Fibroblast of lung (primary cell): Measurements from ENCODE around the gene MEGF6. TPM values are rescaled to one million over a fixed set of nuclear protein-coding genes. Genes with fewer than 3 reads are reported as not detected.
A peak's percentile ranks its signal among the peaks of the same experiment; 100 is the strongest.

Experiments
- DNase-seq, 2 donors: peaks; one replicate each; pipeline versions ENCODE4 v3.0.0 to v3.0.0-alpha.2; 2010; ENCODE audit warnings: low read depth in 2 of 2
- H2AFZ ChIP-seq: 2 replicates; pipeline ENCODE4 v1.5.1; 2012; ENCODE audit warnings: low read length, control low read depth, inconsistent platforms
- H3K27ac ChIP-seq: 2 replicates; pipeline ENCODE4 v1.5.1; 2011; ENCODE audit warnings: low read length, control low read depth; ENCODE audit not compliant: insufficient read depth
- H3K27me3 ChIP-seq: 2 replicates; pipeline ENCODE4 v1.5.1; 2011; ENCODE audit warnings: mild to moderate bottlenecking, low read length; ENCODE audit not compliant: control insufficient read depth, insufficient read depth
- H3K36me3 ChIP-seq: 2 replicates; pipeline ENCODE4 v1.5.1; 2011; ENCODE audit warnings: low read length; ENCODE audit not compliant: control insufficient read depth, insufficient read depth
- H3K4me1 ChIP-seq: 2 replicates; pipeline ENCODE4 v1.5.1; 2011; ENCODE audit warnings: low read length; ENCODE audit not compliant: control insufficient read depth, insufficient read depth; ENCODE audit errors: extremely low read depth
- H3K4me2 ChIP-seq: 2 replicates; pipeline ENCODE4 v1.5.1; 2011; ENCODE audit warnings: low read length, control low read depth; ENCODE audit not compliant: insufficient read depth; ENCODE audit errors: extremely low read depth
- H3K4me3 ChIP-seq, 4 experiments: fragments of 200-600 bp in 1 of 4; sonication (generic) in 1 of 4; replicated peaks in 1 of 4; 2 replicates each; pipeline ENCODE4 v1.5.1; 2011 to 2016; ENCODE audit warnings: low read length in 4 of 4, low read depth in 3 of 4, mild to moderate bottlenecking in 3 of 4, control low read depth in 2 of 4, inconsistent platforms in 1 of 4, mixed read lengths in 1 of 4; ENCODE audit not compliant: insufficient read depth in 1 of 4; ENCODE audit errors: control extremely low read depth in 1 of 4
- H3K79me2 ChIP-seq: 2 replicates; pipeline ENCODE4 v1.5.1; 2012; ENCODE audit warnings: mild to moderate bottlenecking, low read length, inconsistent platforms; ENCODE audit not compliant: control insufficient read depth, insufficient read depth
- H3K9ac ChIP-seq: 2 replicates; pipeline ENCODE4 v1.5.1; 2011; ENCODE audit warnings: mild to moderate bottlenecking, low read length, control low read depth; ENCODE audit not compliant: insufficient read depth
- H3K9me3 ChIP-seq: 2 replicates; pipeline ENCODE4 v1.5.1; 2012; ENCODE audit warnings: low read depth, low read length; ENCODE audit not compliant: control insufficient read depth, insufficient read depth
- H4K20me1 ChIP-seq: 2 replicates; pipeline ENCODE4 v1.5.1; 2011; ENCODE audit warnings: low read length; ENCODE audit not compliant: control insufficient read depth, insufficient read depth; ENCODE audit errors: extremely low read depth
- EZH2 ChIP-seq: IDR thresholded peaks from 2 replicates; pipeline ENCODE4 v1.5.1; 2012; ENCODE audit warnings: low read length, control low read depth, mild to moderate bottlenecking; ENCODE audit errors: missing control alignments
- polyA plus RNA-seq, 2 donors: library from polyadenylated mRNA; depleted of rRNA in 1 of 2; stranded (reverse) in 1 of 2; unstranded in 1 of 2; fragments of >200 nt; gene quantifications; 2 replicates each; pipeline ENCODE4 v1.2.1, GENCODE V29; 2011 to 2012; ENCODE audit warnings: missing spikeins in 1 of 2
- total RNA-seq: library from RNA; depleted of rRNA; stranded (reverse); fragments of >200 nt; gene quantifications from 2 replicates; pipeline ENCODE4 v1.2.1, GENCODE V29; 2014
- TF ChIP-seq, protein P1 (sequence below), 2 donors: IDR thresholded peaks in 1 of 2; conservative IDR thresholded peaks in 1 of 2; 1 replicate in 1 of 2; 2 replicates in 1 of 2; pipeline ENCODE4 v1.5.1; 2011 to 2012; ENCODE audit warnings: low read length in 2 of 2, control low read depth in 1 of 2, inconsistent platforms in 1 of 2, low read depth in 1 of 2, mild to moderate bottlenecking in 1 of 2

The MEGF6 gene
- total and polyA plus RNA-seq, 2 donors (not counting 1 experiment from before 2014, with no cell fraction given), result 1.6 to 11.6 TPM

DNA sequence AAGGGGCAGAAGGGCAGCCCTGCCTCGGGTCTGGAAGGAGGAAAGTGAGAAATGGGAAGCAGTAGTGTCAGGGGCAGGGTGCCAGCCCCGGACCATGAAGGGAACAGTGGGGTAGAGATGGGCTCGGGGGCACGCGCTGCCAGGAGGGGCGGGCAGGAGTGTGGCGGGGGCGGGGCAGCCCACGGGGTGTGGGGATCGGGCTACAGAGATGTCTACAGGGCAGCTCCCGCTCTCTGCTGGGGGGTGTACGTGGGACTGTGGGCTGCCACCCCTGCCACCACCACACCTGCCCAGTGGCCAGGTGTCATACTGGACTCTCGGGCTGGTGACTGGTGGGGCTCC is 149.4 kb downstream of the MEGF6 start:
- no peak for DNase-seq
- no peak for TF ChIP-seq EZH2
- TF ChIP-seq, protein P1, sequence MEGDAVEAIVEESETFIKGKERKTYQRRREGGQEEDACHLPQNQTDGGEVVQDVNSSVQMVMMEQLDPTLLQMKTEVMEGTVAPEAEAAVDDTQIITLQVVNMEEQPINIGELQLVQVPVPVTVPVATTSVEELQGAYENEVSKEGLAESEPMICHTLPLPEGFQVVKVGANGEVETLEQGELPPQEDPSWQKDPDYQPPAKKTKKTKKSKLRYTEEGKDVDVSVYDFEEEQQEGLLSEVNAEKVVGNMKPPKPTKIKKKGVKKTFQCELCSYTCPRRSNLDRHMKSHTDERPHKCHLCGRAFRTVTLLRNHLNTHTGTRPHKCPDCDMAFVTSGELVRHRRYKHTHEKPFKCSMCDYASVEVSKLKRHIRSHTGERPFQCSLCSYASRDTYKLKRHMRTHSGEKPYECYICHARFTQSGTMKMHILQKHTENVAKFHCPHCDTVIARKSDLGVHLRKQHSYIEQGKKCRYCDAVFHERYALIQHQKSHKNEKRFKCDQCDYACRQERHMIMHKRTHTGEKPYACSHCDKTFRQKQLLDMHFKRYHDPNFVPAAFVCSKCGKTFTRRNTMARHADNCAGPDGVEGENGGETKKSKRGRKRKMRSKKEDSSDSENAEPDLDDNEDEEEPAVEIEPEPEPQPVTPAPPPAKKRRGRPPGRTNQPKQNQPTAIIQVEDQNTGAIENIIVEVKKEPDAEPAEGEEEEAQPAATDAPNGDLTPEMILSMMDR (conservative IDR thresholded peaks at IDR 0.05 in 1 of 2, IDR thresholded peaks at IDR 0.05 in 1 of 2; ENCODE audit: low read depth in 1 of 2, low read length in 2 of 2), result no peak
- H3K27ac ChIP-seq, result no peak overlapping the region
- H4K20me1 ChIP-seq, result no peaks in the 10 kb centered on the region
- H3K36me3 ChIP-seq, result no peaks in the 10 kb centered on the region
- H2AFZ ChIP-seq, result no peak overlapping the region
- no peaks in the 10 kb centered on the region for H3K27me3 ChIP-seq
- H3K4me2 ChIP-seq, result no peak overlapping the region
- H3K4me1 ChIP-seq, result no peaks in the 10 kb centered on the region
- H3K79me2 ChIP-seq, result no peaks in the 10 kb centered on the region
- H3K4me3 ChIP-seq, result no peak overlapping the region
- no peaks in the 10 kb centered on the region for H3K9me3 ChIP-seq
- no peak overlapping the region for H3K9ac ChIP-seq

DNA sequence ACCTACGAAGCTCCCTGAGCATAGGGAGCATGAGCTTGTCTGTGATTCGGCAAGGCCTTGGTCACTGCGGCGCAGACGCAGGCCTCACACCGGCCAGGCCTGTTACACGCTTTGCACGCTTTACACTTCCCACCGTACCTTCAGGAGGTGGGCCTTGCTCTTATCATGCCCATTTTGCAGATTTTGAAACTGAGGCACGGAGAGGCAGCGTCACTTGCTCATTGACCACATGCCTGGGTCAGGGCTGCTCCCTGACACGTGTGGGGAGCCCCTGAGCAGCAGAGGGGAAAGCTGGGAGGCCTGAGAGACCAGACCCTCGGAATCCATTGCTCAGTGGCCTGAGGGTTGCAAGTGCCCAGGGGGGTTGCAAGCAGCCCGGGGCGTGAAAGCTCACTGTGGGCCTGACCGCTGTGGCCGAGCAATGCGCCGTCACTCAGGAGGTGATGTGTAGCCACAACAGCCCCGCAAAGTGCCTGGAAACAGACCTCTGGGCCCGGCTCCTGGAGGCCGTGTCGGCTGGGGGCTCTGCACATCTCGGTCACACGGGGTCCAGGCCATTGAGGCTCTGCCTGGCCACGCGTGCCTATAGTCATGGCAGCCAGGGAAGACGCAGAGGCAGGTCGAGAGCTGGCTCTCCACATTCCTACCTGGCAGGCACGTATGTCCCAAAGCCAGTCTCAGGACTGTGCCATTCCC is 149.9 kb downstream of the MEGF6 start:
- H3K9ac ChIP-seq, result no peak overlapping the region
- no peaks in the 10 kb centered on the region for H3K27me3 ChIP-seq
- H3K36me3 ChIP-seq, result no peaks in the 10 kb centered on the region
- DNase-seq, result no peak
- H3K4me3 ChIP-seq, result no peak overlapping the region
- no peaks in the 10 kb centered on the region for H3K9me3 ChIP-seq
- TF ChIP-seq, protein P1 (conservative IDR thresholded peaks at IDR 0.05 in 1 of 2, IDR thresholded peaks at IDR 0.05 in 1 of 2; ENCODE audit: low read depth in 1 of 2, low read length in 2 of 2), result no peak
- TF ChIP-seq EZH2, result no peak
- H3K79me2 ChIP-seq, result no peaks in the 10 kb centered on the region
- H3K4me1 ChIP-seq, result no peaks in the 10 kb centered on the region
- H3K4me2 ChIP-seq, result no peak overlapping the region
- H4K20me1 ChIP-seq, result no peaks in the 10 kb centered on the region
- H3K27ac ChIP-seq, result no peak overlapping the region
- no peak overlapping the region for H2AFZ ChIP-seq

DNA sequence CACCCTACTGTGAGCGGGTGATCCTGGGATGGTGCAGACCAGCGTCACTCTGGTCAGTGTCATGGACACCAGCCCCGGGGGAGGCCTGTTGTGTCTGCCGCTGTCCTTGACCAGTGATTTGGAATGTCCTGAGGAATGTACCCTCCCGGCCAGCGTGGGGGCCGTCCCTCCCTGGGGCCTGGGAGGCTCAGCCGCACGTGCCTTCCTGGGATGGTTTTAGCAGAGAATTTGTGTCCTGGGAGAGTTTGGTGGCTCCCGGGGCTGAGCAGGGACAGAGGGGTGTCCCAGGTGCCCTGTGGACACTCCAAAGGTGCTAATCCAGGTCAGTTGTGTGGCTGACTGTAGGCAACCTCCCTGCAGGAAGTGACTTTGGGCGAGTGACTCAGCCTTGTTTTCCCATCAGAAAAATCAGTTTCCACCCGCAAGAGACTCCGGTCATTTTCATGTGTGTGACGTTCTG is 150.6 kb downstream of the MEGF6 start:
- Histone ChIP-seq H4K20me1 (no peaks in the 10 kb centered on the region), H3K36me3 (no peaks in the 10 kb centered on the region), H3K27me3 (no peaks in the 10 kb centered on the region), H3K79me2 (no peaks in the 10 kb centered on the region), H3K4me1 (no peaks in the 10 kb centered on the region), H3K4me2 (no peak overlapping the region), H3K9ac (no peak overlapping the region), H3K4me3 (no peak overlapping the region), H3K27ac (no peak overlapping the region), H3K9me3 (no peaks in the 10 kb centered on the region), H2AFZ (no peak overlapping the region)
- TF ChIP-seq EZH2, result no peak
- TF ChIP-seq, protein P1 (conservative IDR thresholded peaks at IDR 0.05 in 1 of 2, IDR thresholded peaks at IDR 0.05 in 1 of 2; ENCODE audit: low read depth in 1 of 2, low read length in 2 of 2), result no peak
- DNase-seq, result peak in 1 of 2 donors; percentile 42
